B cell (primary cell): ENCODE results near the gene TBC1D23. TPM values are rescaled to one million over a fixed set of nuclear protein-coding genes. Genes with fewer than 3 reads are reported as not detected.
"Not testable (repeated sequence)": the region's sequence is repeated elsewhere in the genome, so short reads cannot be mapped to it uniquely, and the experiment has no call there.

Source experiments
- ATAC-seq: fragments of 200-7000 bp; cut with Tn5 transposase; one replicate; pipeline ENCODE4 v1.10.0; 2021; ENCODE audit warnings: low read depth, mild to moderate bottlenecking, moderate number of reproducible peaks, moderate library complexity
- CTCF ChIA-PET: fragments of 350-600 bp; sonication (Branson Sonifier 250); formaldehyde crosslinking; loops from one replicate; lab custom pipeline; 2021; ENCODE audit warnings: antibody characterized with exemption, inconsistent platforms; lab: Charles Lee
- POLR2A ChIA-PET: fragments of 350-600 bp; sonication (Branson Sonifier 250); formaldehyde crosslinking; loops from one replicate; lab custom pipeline; 2021; ENCODE audit warnings: antibody characterized with exemption; lab: Charles Lee
- DNase-seq: peaks from one replicate; pipeline ENCODE4 v3.0.0; 2013
- H2AFZ ChIP-seq: 2 replicates; pipeline ENCODE4 v1.6.1; 2012; ENCODE audit warnings: mild to moderate bottlenecking, low read depth, low read length; ENCODE audit not compliant: insufficient read depth, poor library complexity, severe bottlenecking
- H3K27ac ChIP-seq, 2 donors: 1 replicate in 1 of 2; 2 replicates in 1 of 2; pipeline ENCODE4 v1.5.1; 2012 to 2013; ENCODE audit warnings: low read length in 2 of 2, mild to moderate bottlenecking in 2 of 2, moderate library complexity in 1 of 2
- H3K27me3 ChIP-seq, 4 experiments: fragments of 200-600 bp in 1 of 4; sonication (generic) in 1 of 4; replicated peaks in 1 of 4; 1 replicate in 2 of 4; 2 replicates in 2 of 4; pipeline versions ENCODE4 v1.6.1 to v1.7.0; 2013 to 2016; ENCODE audit warnings: low read length in 3 of 4, mild to moderate bottlenecking in 2 of 4, mixed read lengths in 1 of 4, moderate library complexity in 1 of 4; ENCODE audit not compliant: insufficient read depth in 4 of 4, control insufficient read depth in 3 of 4; ENCODE audit errors: control extremely low read depth in 1 of 4
- H3K36me3 ChIP-seq, 2 experiments: replicated peaks in 1 of 2; 1 replicate in 1 of 2; 2 replicates in 1 of 2; pipeline versions ENCODE4 v1.6.1 to v1.7.1; 2013; ENCODE audit warnings: low read length in 1 of 2; ENCODE audit not compliant: insufficient read depth in 2 of 2, control insufficient read depth in 1 of 2; ENCODE audit errors: control extremely low read depth in 1 of 2, extremely low read depth in 1 of 2
- H3K4me1 ChIP-seq, 2 donors: fragments of 200-600 bp in 1 of 2; sonication (generic) in 1 of 2; 1 replicate in 1 of 2; 2 replicates in 1 of 2; pipeline versions ENCODE4 v1.5.1 to v1.6.1; 2013 to 2017; ENCODE audit warnings: low read length in 2 of 2; ENCODE audit not compliant: control insufficient read depth in 2 of 2, insufficient read depth in 2 of 2
- H3K4me2 ChIP-seq: replicated peaks from 2 replicates; pipeline ENCODE3; 2012; ENCODE audit warnings: mild to moderate bottlenecking, low read depth, low read length; ENCODE audit not compliant: poor library complexity, severe bottlenecking
- H3K4me3 ChIP-seq, 5 experiments: fragments of 200-600 bp in 1 of 5; sonication (generic) in 1 of 5; 1 replicate in 3 of 5; 2 replicates in 2 of 5; pipeline versions ENCODE4 v1.5.1 to v1.7.0; 2011 to 2016; ENCODE audit warnings: low read length in 4 of 5, mild to moderate bottlenecking in 4 of 5, low read depth in 2 of 5, control low read depth in 1 of 5, moderate library complexity in 1 of 5; ENCODE audit not compliant: insufficient read depth in 1 of 5; ENCODE audit errors: control extremely low read depth in 1 of 5, extremely low read depth in 1 of 5
- H3K79me2 ChIP-seq: fragments of 200-600 bp; sonication (generic); one replicate; pipeline ENCODE4 v1.6.0; 2016; ENCODE audit warnings: low read length; ENCODE audit not compliant: control insufficient read depth, insufficient read depth
- H3K9ac ChIP-seq: fragments of 200-600 bp; sonication (generic); 2 replicates; pipeline ENCODE4 v1.6.1; 2017; ENCODE audit warnings: mild to moderate bottlenecking, low read length, moderate library complexity
- H3K9me3 ChIP-seq, 3 donors: one replicate each; pipeline versions ENCODE4 v1.6.1 to v1.7.1; 2013; ENCODE audit warnings: low read length in 2 of 3; ENCODE audit not compliant: control insufficient read depth in 2 of 3, insufficient read depth in 1 of 3; ENCODE audit errors: control extremely low read depth in 1 of 3
- H4K20me1 ChIP-seq: 2 replicates; pipeline ENCODE4 v1.6.0; 2012; ENCODE audit warnings: mild to moderate bottlenecking, low read length; ENCODE audit not compliant: insufficient read depth, control insufficient read depth, poor library complexity, severe bottlenecking
- H3K27ac Mint-ChIP-seq: one replicate; pipeline ENCODE4 v1.8.0; 2021; ENCODE audit warnings: mixed read lengths
- H3K27me3 Mint-ChIP-seq: one replicate; pipeline ENCODE4 v1.8.0; 2021; ENCODE audit warnings: mixed read lengths
- H3K4me1 Mint-ChIP-seq: one replicate; pipeline ENCODE4 v1.8.0; 2021; ENCODE audit warnings: mixed read lengths
- H3K4me3 Mint-ChIP-seq: one replicate; pipeline ENCODE4 v1.8.0; 2021; ENCODE audit warnings: mixed read lengths
- H3K9me3 Mint-ChIP-seq: one replicate; pipeline ENCODE4 v1.8.0; 2022; ENCODE audit warnings: mixed read lengths; ENCODE audit not compliant: insufficient read depth
- CTCF ChIP-seq: fragments of 200-600 bp; IDR thresholded peaks from one replicate; pipeline ENCODE4 v1.8.0; 2022; ENCODE audit warnings: antibody characterized with exemption, mild to moderate bottlenecking
- EZH2 ChIP-seq: IDR thresholded peaks from 2 replicates; pipeline ENCODE4 v1.6.1; 2012; ENCODE audit warnings: borderline replicate concordance, low read depth, mild to moderate bottlenecking, moderate library complexity, low read length; ENCODE audit not compliant: insufficient read depth, poor library complexity, severe bottlenecking
- WGBS: methylation state at CpG from one replicate; pipeline ENCODE4 v1.1.5; 2013; ENCODE audit warnings: missing lambda C conversion rate; ENCODE audit not compliant: insufficient coverage; 5-methylcytosine and 5-hydroxymethylcytosine counted together
- intact Hi-C: fragments of 100-400 bp; cut with micrococcal nuclease; formaldehyde crosslinking; loops from one replicate; pipeline ENCODE4 v1.10.0; 2022
- polyA plus RNA-seq: library from polyadenylated mRNA; depleted of rRNA; stranded (reverse); fragments of >200 nt; gene quantifications from 2 replicates; pipeline ENCODE4 v1.2.3, GENCODE V29; 2012
- total RNA-seq, 2 donors: library from RNA; stranded (reverse); fragments of 120-200 nt in 1 of 2; gene quantifications; 1 replicate in 1 of 2; 2 replicates in 1 of 2; pipeline versions ENCODE4 v1.2.3 to v1.2.4, GENCODE V29; 2013 to 2022

Gene TBC1D23
- total and polyA plus RNA-seq, 2 donors (not counting 1 experiment from before 2014, with no cell fraction given), result 7.2 to 36.5 TPM

- H3K9ac ChIP-seq, result no peak overlapping the region
- ATAC-seq (no peak), DNase-seq (no peak)
- H3K36me3 ChIP-seq, result no peaks in the 10 kb centered on the region
- Mint-ChIP-seq H3K9me3 (peaks cover 3% of the 10 kb centered on the region), H3K4me1 (peaks cover 2% of the 10 kb centered on the region), H3K27ac (no peak overlapping the region), H3K27me3 (peaks cover 6% of the 10 kb centered on the region), H3K4me3 (no peak overlapping the region)
- H3K4me1 ChIP-seq, result no peaks in the 10 kb centered on the region
- no peak overlapping the region for H3K4me2 ChIP-seq
- ChIA-PET CTCF (no interaction called here), POLR2A (no interaction called here)
- TF ChIP-seq EZH2, result no peak
- TF ChIP-seq CTCF, result no peak
- H3K9me3 ChIP-seq, result peaks cover 0 to 6% (median 5%) of the 10 kb centered on the region in 3 donors
- H2AFZ ChIP-seq, result no peak overlapping the region
- H3K4me3 ChIP-seq, result no peak overlapping the region
- H3K27ac ChIP-seq, result no peak overlapping the region
- no peaks in the 10 kb centered on the region for H3K27me3 ChIP-seq
- no peaks in the 10 kb centered on the region for H3K79me2 ChIP-seq
- 100% methylated on average over 1 of the region's 2 CpGs for WGBS
- intact Hi-C loops, result no loop called here
- H4K20me1 ChIP-seq, result no peaks in the 10 kb centered on the region
These were observed 26.4 kb upstream of the TBC1D23 start for GRCh38 chr3:100234364-100234763.

DNA sequence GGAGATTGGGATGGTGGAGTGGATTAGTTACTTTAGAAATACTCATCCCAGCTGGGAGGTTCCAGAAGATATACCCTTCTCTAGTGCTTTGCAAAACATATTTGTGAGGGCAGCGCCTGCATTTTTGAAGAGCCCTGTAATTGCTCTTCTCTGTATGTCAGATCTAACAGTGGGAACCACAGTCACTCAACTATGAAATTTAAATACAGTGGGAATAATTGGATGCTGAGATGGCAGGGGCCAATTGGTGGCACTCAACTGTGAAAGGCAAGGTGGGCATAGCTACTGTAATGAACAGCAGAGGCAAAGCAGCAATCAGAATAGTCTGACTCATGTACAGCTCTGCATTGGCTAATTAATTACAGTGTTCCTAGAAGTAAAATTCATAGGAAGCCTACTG lies 22.2 kb upstream of the TBC1D23 start:
- POLR2A ChIA-PET, result no interaction called here
- Histone ChIP-seq H3K9ac (no peak overlapping the region), H3K27ac (no peak overlapping the region), H3K9me3 (peaks cover 0 to 6% (median 5%) of the 10 kb centered on the region in 3 donors), H2AFZ (no peak overlapping the region), H3K4me3 (no peak overlapping the region), H3K27me3 (no peaks in the 10 kb centered on the region), H3K4me1 (no peaks in the 10 kb centered on the region), H3K36me3 (no peaks in the 10 kb centered on the region), H4K20me1 (no peaks in the 10 kb centered on the region), H3K79me2 (no peaks in the 10 kb centered on the region), H3K4me2 (no peak overlapping the region)
- DNase-seq, result no peak
- no peak overlapping the region for H3K4me3 Mint-ChIP-seq
- no peak for TF ChIP-seq CTCF
- TF ChIP-seq EZH2, result no peak
- intact Hi-C loops, result no loop called here
- CTCF ChIA-PET, result no interaction called here
- peaks cover 2% of the 10 kb centered on the region for H3K4me1 Mint-ChIP-seq
- no peak overlapping the region for H3K27ac Mint-ChIP-seq
- WGBS, result no CpG with 5 or more reads among the region's 1 CpG
- H3K27me3 Mint-ChIP-seq, result no peaks in the 10 kb centered on the region
- peaks cover 3% of the 10 kb centered on the region for H3K9me3 Mint-ChIP-seq
- ATAC-seq, result no peak

DNA sequence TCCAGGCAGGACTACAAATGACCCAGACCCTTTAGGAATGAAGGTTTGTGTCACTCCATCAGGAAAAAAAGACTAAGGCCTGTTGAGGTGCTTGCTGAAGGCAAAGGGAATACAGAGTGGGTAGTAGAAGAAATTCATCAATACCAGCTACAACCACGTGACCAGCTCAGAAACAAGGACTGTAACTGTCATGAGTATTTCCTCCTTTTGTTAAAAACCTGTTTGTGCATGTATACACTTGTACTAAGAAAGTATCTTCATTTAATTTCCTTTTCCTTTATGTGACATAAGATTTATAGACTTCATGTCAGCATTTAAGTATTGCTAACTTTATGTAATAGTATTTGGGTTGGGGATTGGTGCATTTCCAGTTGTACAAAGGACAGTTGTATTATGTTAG lies 18.3 kb upstream of the TBC1D23 start:
- H3K4me1 Mint-ChIP-seq, ATAC-seq, H3K4me3 ChIP-seq, POLR2A ChIA-PET, H2AFZ ChIP-seq, H3K36me3 ChIP-seq, H3K27ac Mint-ChIP-seq, H3K9ac ChIP-seq, H3K9me3 ChIP-seq, H3K27ac ChIP-seq, H3K79me2 ChIP-seq, intact Hi-C loops, H3K27me3 ChIP-seq, DNase-seq, H3K4me1 ChIP-seq, H3K9me3 Mint-ChIP-seq, H4K20me1 ChIP-seq, CTCF ChIA-PET, H3K4me2 ChIP-seq, H3K27me3 Mint-ChIP-seq, H3K4me3 Mint-ChIP-seq: not testable (repeated sequence)
- WGBS, result no CpG with 5 or more reads among the region's 1 CpG
